HepG2 (cell line): ENCODE measurements around the gene DPYSL3. TPM values are rescaled to one million over a fixed set of nuclear protein-coding genes. Genes with fewer than 3 reads are reported as not detected.

Experiments used
- ATAC-seq: fragments of 200-7000 bp; cut with Tn5 transposase; 3 replicates; pipeline ENCODE4 v1.9.1; 2020; ENCODE audit warnings: mild to moderate bottlenecking, moderate library complexity
- BruUV-seq: library from RNA; stranded (reverse); fragments of 400-500 nt; replicated peaks from 2 replicates; lab custom pipeline; 2021; lab: Mats Ljungman, UMichigan
- CTCF ChIA-PET: fragments of 300-600 bp; formaldehyde crosslinking; extraction: SDS; loops from one replicate; lab custom pipeline; 2021; ENCODE audit warnings: low total read pairs, inconsistent platforms, low intra/inter-chr PET ratio; lab: Yijun Ruan, JAX
- POLR2A ChIA-PET: fragments of 350-600 bp; sonication (Branson Sonifier 250); formaldehyde crosslinking; loops from one replicate; lab custom pipeline; 2020; ENCODE audit warnings: antibody characterized with exemption, inconsistent platforms; lab: Yijun Ruan, JAX
- DNase-seq: peaks from one replicate; pipeline ENCODE4 v3.0.0-alpha.2; 2015; ENCODE audit warnings: low spot score
- FAIRE-seq: peaks from 3 replicates; lab custom pipeline; 2011; peaks lifted over from hg19 to GRCh38; lab: Jason Lieb, UNC
- H2AFZ ChIP-seq: one replicate; pipeline ENCODE4 v1.6.1; 2011; ENCODE audit warnings: low read length, inconsistent platforms
- H3K27ac ChIP-seq: fragments of 300-600 bp; 3 replicates; pipeline ENCODE4 v1.8.0; 2011; ENCODE audit warnings: mixed run types, mild to moderate bottlenecking, mixed read lengths, low read length, inconsistent platforms; ENCODE audit not compliant: insufficient read depth; ENCODE audit errors: extremely low read length
- H3K27me3 ChIP-seq, 2 experiments: fragments of 200-600 bp in 1 of 2; 2 replicates in 1 of 2; 3 replicates in 1 of 2; pipeline versions ENCODE4 v1.6.0 to v1.8.0; 2011; ENCODE audit warnings: low read length in 2 of 2, mild to moderate bottlenecking in 2 of 2, moderate library complexity in 2 of 2, inconsistent platforms in 1 of 2; ENCODE audit not compliant: insufficient read depth in 2 of 2, control insufficient read depth in 1 of 2
- H3K36me3 ChIP-seq, 2 experiments: fragments of 200-600 bp in 1 of 2; replicated peaks in 1 of 2; 2 replicates in 1 of 2; 3 replicates in 1 of 2; pipeline versions ENCODE4 v1.5.1 to v1.8.0; 2011; ENCODE audit warnings: low read length in 2 of 2, inconsistent platforms in 1 of 2; ENCODE audit not compliant: insufficient read depth in 2 of 2, control insufficient read depth in 1 of 2
- H3K4me1 ChIP-seq: 2 replicates; pipeline ENCODE4 v1.5.1; 2012; ENCODE audit warnings: low read length, inconsistent platforms; ENCODE audit not compliant: insufficient read depth
- H3K4me2 ChIP-seq: 2 replicates; pipeline ENCODE4 v1.6.0; 2011; ENCODE audit warnings: low read depth, low read length, inconsistent platforms
- H3K4me3 ChIP-seq, 3 experiments: fragments of 200-600 bp in 1 of 3; sonication (generic), shearing (Covaris generic) in 1 of 3; replicated peaks in 1 of 3; 2 replicates each; pipeline ENCODE4 v1.5.1; 2011 to 2016; ENCODE audit warnings: low read length in 3 of 3, inconsistent platforms in 2 of 3, low read depth in 2 of 3, mild to moderate bottlenecking in 2 of 3, control low read depth in 1 of 3, mixed read lengths in 1 of 3; ENCODE audit not compliant: insufficient read depth in 1 of 3
- H3K79me2 ChIP-seq: one replicate; pipeline ENCODE4 v1.6.1; 2011; ENCODE audit warnings: low read length, inconsistent platforms; ENCODE audit not compliant: insufficient read depth
- H3K9ac ChIP-seq: 2 replicates; pipeline ENCODE4 v1.6.0; 2011; ENCODE audit warnings: mild to moderate bottlenecking, low read depth, low read length, inconsistent platforms; ENCODE audit not compliant: insufficient read depth
- H3K9me3 ChIP-seq: 2 replicates; pipeline ENCODE4 v1.5.1; 2012; ENCODE audit warnings: mild to moderate bottlenecking, low read length
- H4K20me1 ChIP-seq: 2 replicates; pipeline ENCODE4 v1.6.0; 2011; ENCODE audit warnings: inconsistent platforms, mild to moderate bottlenecking, low read length, moderate library complexity; ENCODE audit not compliant: insufficient read depth
- AGO2 ChIP-seq: fragments of 200-400 bp; formaldehyde crosslinking; optimal IDR thresholded peaks from 2 replicates; pipeline ENCODE3; 2017; ENCODE audit warnings: mild to moderate bottlenecking, low read depth, low read length, moderate library complexity
- ATF1 ChIP-seq: IDR thresholded peaks from 2 replicates; pipeline ENCODE4 v1.6.1; 2016; ENCODE audit warnings: mild to moderate bottlenecking, control low read depth
- DRAP1 ChIP-seq: IDR thresholded peaks from 2 replicates; pipeline ENCODE4 v1.6.1; 2016; ENCODE audit warnings: missing genetic modification reagents, missing compliant biosample characterization
- EHMT2 ChIP-seq: fragments of 200-600 bp; sonication (generic); IDR thresholded peaks from 2 replicates; pipeline ENCODE4 v1.7.0; 2017; ENCODE audit warnings: antibody characterized with exemption, low read depth, low read length, borderline replicate concordance
- GFI1 ChIP-seq: sonication (generic); formaldehyde crosslinking; IDR thresholded peaks from 2 replicates; pipeline ENCODE4 v1.5.0; 2020; ENCODE audit warnings: missing genetic modification reagents, mild to moderate bottlenecking, borderline replicate concordance
- GRHL1 ChIP-seq: sonication (generic); formaldehyde crosslinking; conservative IDR thresholded peaks from 2 replicates; pipeline ENCODE4 v1.8.0; 2022; ENCODE audit warnings: missing genetic modification reagents
- GTF2F1 ChIP-seq: fragments of 150-350 bp; IDR thresholded peaks from 2 replicates; pipeline ENCODE4 v1.6.1; 2014; ENCODE audit warnings: low read length
- NFRKB ChIP-seq: fragments of 450-650 bp; IDR thresholded peaks from 2 replicates; pipeline ENCODE4 v1.6.1; 2017
- SMARCE1 ChIP-seq: fragments of 450-650 bp; IDR thresholded peaks from 2 replicates; pipeline ENCODE4 v1.6.1; 2017; ENCODE audit warnings: borderline replicate concordance
- TFAP4 ChIP-seq: sonication (generic); IDR thresholded peaks from 2 replicates; pipeline ENCODE4 v1.6.1; 2016; ENCODE audit warnings: low read depth, borderline replicate concordance
- TFE3 ChIP-seq: IDR thresholded peaks from 2 replicates; pipeline ENCODE4 v1.6.1; 2016
- ZBTB7B ChIP-seq: sonication (generic); formaldehyde crosslinking; IDR thresholded peaks from 2 replicates; pipeline ENCODE4 v1.4.0; 2020; ENCODE audit warnings: missing genetic modification reagents
- ZIK1 ChIP-seq: sonication (generic); formaldehyde crosslinking; IDR thresholded peaks from 2 replicates; pipeline ENCODE4 v1.5.0; 2020; ENCODE audit warnings: mild to moderate bottlenecking, low read depth, missing genetic modification reagents, borderline replicate concordance
- ZNF570 ChIP-seq: sonication (generic); formaldehyde crosslinking; IDR thresholded peaks from 2 replicates; pipeline ENCODE4 v1.4.0; 2020; ENCODE audit warnings: mild to moderate bottlenecking, missing genetic modification reagents, borderline replicate concordance
- ZNF703 ChIP-seq: sonication (generic); formaldehyde crosslinking; IDR thresholded peaks from 2 replicates; pipeline ENCODE4 v1.5.1; 2020; ENCODE audit warnings: missing genetic modification reagents, mild to moderate bottlenecking, moderate library complexity, borderline replicate concordance
- ZNF709 ChIP-seq: sonication (generic); formaldehyde crosslinking; IDR thresholded peaks from 2 replicates; pipeline ENCODE4 v1.5.0; 2020; ENCODE audit warnings: mild to moderate bottlenecking, missing genetic modification reagents
- ZNF724P ChIP-seq: sonication (generic); formaldehyde crosslinking; IDR thresholded peaks from 2 replicates; pipeline ENCODE4 v1.8.0; 2022; ENCODE audit warnings: missing genetic modification reagents, borderline replicate concordance
- ZNF775 ChIP-seq: sonication (generic); formaldehyde crosslinking; IDR thresholded peaks from 2 replicates; pipeline ENCODE4 v1.4.0; 2020; ENCODE audit warnings: missing genetic modification reagents, mild to moderate bottlenecking, moderate library complexity, borderline replicate concordance
- WGBS: methylation state at CpG from one replicate; pipeline ENCODE4 v1.1.6; 2017; ENCODE audit warnings: low lambda C conversion rate; 5-methylcytosine and 5-hydroxymethylcytosine counted together
- in situ Hi-C: cut with HindIII; loops from 2 replicates; pipeline ENCODE4 v1.10.0; 2017; ENCODE audit warnings: low pct_unique_long_range_greater_than_20kb; ENCODE audit not compliant: extremely low pct_ligation_motif_present
- intact Hi-C: fragments of 100-400 bp; cut with micrococcal nuclease; formaldehyde crosslinking; loops from one replicate; pipeline ENCODE4 v1.10.0; 2022; ENCODE audit not compliant: unreplicated experiment
- polyA plus RNA-seq, 8 experiments: library from polyadenylated mRNA; depleted of rRNA in 3 of 8; stranded (reverse) in 7 of 8; unstranded in 1 of 8; fragments of >200 nt; fragmentation: Illumina TruSeq in 4 of 8; extraction: Trizol in 4 of 8; gene quantifications; 2 replicates each; pipeline versions ENCODE4 v1.2.1 to v1.2.3, GENCODE V29; 2011 to 2016; ENCODE audit warnings: low read depth in 4 of 8, missing spikeins in 1 of 8, mixed read lengths in 1 of 8; ENCODE audit not compliant: insufficient read depth in 1 of 8
- total RNA-seq, 5 experiments: library from RNA; depleted of rRNA; stranded (reverse); fragments of >200 nt; fragmentation: Illumina TruSeq; extraction: Trizol; gene quantifications; 2 replicates each; pipeline ENCODE4 v1.2.3, GENCODE V29; 2016; ENCODE audit warnings: low read depth in 1 of 5
- TF ChIP-seq, protein P1 (sequence below): sonication (generic); formaldehyde crosslinking; IDR thresholded peaks from 2 replicates; pipeline ENCODE4 v1.8.1; 2023; ENCODE audit warnings: mild to moderate bottlenecking, missing genetic modification reagents

The DPYSL3 gene
- total and polyA plus RNA-seq, 2 of the 13 experiments (the other 11 are each of a cell fraction or from before 2014, with no cell fraction given) = 0.08 to 0.15 TPM

DNA sequence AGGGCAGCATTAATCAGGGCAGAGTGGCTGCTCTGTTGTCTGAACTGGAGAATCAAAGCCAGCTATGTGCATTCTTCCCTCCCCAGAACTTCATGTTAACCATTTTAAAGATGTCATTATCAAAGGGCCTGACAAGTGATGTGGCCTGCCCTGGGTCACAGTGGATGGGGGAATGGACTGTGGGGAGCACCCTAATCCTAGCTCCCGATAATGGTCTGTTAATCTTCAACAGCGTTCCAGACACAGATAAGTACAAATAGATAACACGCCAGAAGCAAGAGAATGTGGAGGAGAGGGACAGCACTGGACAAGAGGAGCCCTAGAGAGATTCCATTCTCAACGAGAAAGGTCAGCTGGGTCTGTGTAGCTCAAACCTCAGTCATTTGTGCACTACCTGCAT is 77.5 kb downstream of the DPYSL3 start:
- no peaks in the 10 kb centered on the region for H3K79me2 ChIP-seq
- no peaks in the 10 kb centered on the region for H3K9me3 ChIP-seq
- in situ Hi-C loops (no loop called here), intact Hi-C loops (no loop called here)
- TF ChIP-seq SMARCE1 = no peak
- no peak for TF ChIP-seq ZNF703 (CRISPR knock-in tag)
- no peak for TF ChIP-seq GFI1 (CRISPR knock-in tag)
- TF ChIP-seq ZNF724P (CRISPR knock-in tag) = no peak
- TF ChIP-seq NFRKB = no peak
- no peak for TF ChIP-seq ZNF775 (CRISPR knock-in tag)
- TF ChIP-seq DRAP1 (CRISPR knock-in tag) = no peak
- TF ChIP-seq ZNF570 = no peak
- TF ChIP-seq ZIK1 = no peak
- no peak for TF ChIP-seq EHMT2
- TF ChIP-seq ZNF709 = no peak
- no peak for TF ChIP-seq TFE3
- no peak for TF ChIP-seq GRHL1 (CRISPR knock-in tag)
- no peak for TF ChIP-seq ZBTB7B
- TF ChIP-seq GTF2F1 = no peak
- TF ChIP-seq AGO2 = no peak
- TF ChIP-seq TFAP4 = no peak
- no peak for TF ChIP-seq ATF1 (CRISPR knock-in tag)
- TF ChIP-seq, protein P1, sequence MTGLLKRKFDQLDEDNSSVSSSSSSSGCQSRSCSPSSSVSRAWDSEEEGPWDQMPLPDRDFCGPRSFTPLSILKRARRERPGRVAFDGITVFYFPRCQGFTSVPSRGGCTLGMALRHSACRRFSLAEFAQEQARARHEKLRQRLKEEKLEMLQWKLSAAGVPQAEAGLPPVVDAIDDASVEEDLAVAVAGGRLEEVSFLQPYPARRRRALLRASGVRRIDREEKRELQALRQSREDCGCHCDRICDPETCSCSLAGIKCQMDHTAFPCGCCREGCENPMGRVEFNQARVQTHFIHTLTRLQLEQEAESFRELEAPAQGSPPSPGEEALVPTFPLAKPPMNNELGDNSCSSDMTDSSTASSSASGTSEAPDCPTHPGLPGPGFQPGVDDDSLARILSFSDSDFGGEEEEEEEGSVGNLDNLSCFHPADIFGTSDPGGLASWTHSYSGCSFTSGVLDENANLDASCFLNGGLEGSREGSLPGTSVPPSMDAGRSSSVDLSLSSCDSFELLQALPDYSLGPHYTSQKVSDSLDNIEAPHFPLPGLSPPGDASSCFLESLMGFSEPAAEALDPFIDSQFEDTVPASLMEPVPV (CRISPR knock-in tag) = no peak
- no peaks in the 10 kb centered on the region for H3K36me3 ChIP-seq
- no peaks in the 10 kb centered on the region for H3K27me3 ChIP-seq
- no peaks in the 10 kb centered on the region for H4K20me1 ChIP-seq
- ChIA-PET POLR2A (no interaction called here), CTCF (no interaction called here)
- no peak for FAIRE-seq
- no peak for DNase-seq
- H3K4me2 ChIP-seq = no peak overlapping the region
- no peaks in the 10 kb centered on the region for H3K4me1 ChIP-seq
- no peak overlapping the region for H3K4me3 ChIP-seq
- no peak for ATAC-seq
- H3K27ac ChIP-seq = no peak overlapping the region
- WGBS = 0% methylated on average over 4 of the region's 4 CpGs
- no TSS peak for BruUV-seq
- no peak overlapping the region for H2AFZ ChIP-seq
- H3K9ac ChIP-seq = no peak overlapping the region
